Osteocyte (in vitro differentiated cells): Measurements from ENCODE around the gene EEF1A2. TPM values are rescaled to one million over a fixed set of nuclear protein-coding genes. Genes with fewer than 3 reads are reported as not detected.

Experiments
- DNase-seq: peaks from one replicate; pipeline ENCODE4 v3.0.0; 2021; ENCODE audit warnings: mixed read lengths; ENCODE audit not compliant: unreplicated experiment; ENCODE audit errors: extremely low spot score
- H3K27ac Mint-ChIP-seq: one replicate; pipeline ENCODE4 v1.8.0; 2021; ENCODE audit warnings: mild to moderate bottlenecking, mixed read lengths; ENCODE audit not compliant: unreplicated experiment
- H3K27me3 Mint-ChIP-seq: one replicate; pipeline ENCODE4 v1.8.0; 2021; ENCODE audit warnings: mixed read lengths; ENCODE audit not compliant: unreplicated experiment
- H3K36me3 Mint-ChIP-seq: one replicate; pipeline ENCODE4 v1.8.0; 2021; ENCODE audit warnings: mixed read lengths; ENCODE audit not compliant: unreplicated experiment
- H3K4me1 Mint-ChIP-seq: one replicate; pipeline ENCODE4 v1.8.0; 2021; ENCODE audit warnings: mixed read lengths; ENCODE audit not compliant: unreplicated experiment
- H3K4me3 Mint-ChIP-seq: one replicate; pipeline ENCODE4 v1.8.0; 2021; ENCODE audit warnings: mild to moderate bottlenecking, moderate library complexity, mixed read lengths; ENCODE audit not compliant: unreplicated experiment
- H3K9me3 Mint-ChIP-seq: one replicate; pipeline ENCODE4 v1.8.0; 2021; ENCODE audit warnings: mixed read lengths; ENCODE audit not compliant: unreplicated experiment
- CTCF ChIP-seq: fragments of 200-600 bp; sonication (generic); IDR thresholded peaks from 2 replicates; pipeline ENCODE4 v1.5.0; 2021; ENCODE audit warnings: antibody characterized with exemption, mild to moderate bottlenecking, moderate library complexity
- total RNA-seq: library from RNA; stranded (reverse); gene quantifications from 2 replicates; pipeline ENCODE4 v1.2.1, GENCODE V29; 2021

The EEF1A2 gene
- total RNA-seq, 1 donor from 2014 or later = 0.56 TPM

- H3K9me3 Mint-ChIP-seq = no peaks in the 10 kb centered on the region
- H3K27ac Mint-ChIP-seq = no peak overlapping the region
- no peak for DNase-seq
- no peak overlapping the region for H3K4me3 Mint-ChIP-seq
- H3K36me3 Mint-ChIP-seq = no peaks in the 10 kb centered on the region
- peaks cover 5% of the 10 kb centered on the region for H3K27me3 Mint-ChIP-seq
- TF ChIP-seq CTCF = no peak
- peaks cover 4% of the 10 kb centered on the region for H3K4me1 Mint-ChIP-seq
Measured at GRCh38 chr20:63452341-63452740, 46.5 kb downstream of the EEF1A2 start.

- Mint-ChIP-seq H3K9me3 (no peaks in the 10 kb centered on the region), H3K36me3 (no peaks in the 10 kb centered on the region), H3K27me3 (peaks cover 5% of the 10 kb centered on the region), H3K4me3 (no peak overlapping the region), H3K4me1 (peaks cover 4% of the 10 kb centered on the region), H3K27ac (no peak overlapping the region)
- no peak for TF ChIP-seq CTCF
- no peak for DNase-seq
Measured at GRCh38 chr20:63451821-63452220, 47.1 kb downstream of the EEF1A2 start.

GRCh38 chr20:63449796-63450730 lies 48.8 kb downstream of the EEF1A2 start:
- Mint-ChIP-seq H3K27me3 (peaks cover 5% of the 10 kb centered on the region), H3K9me3 (no peaks in the 10 kb centered on the region), H3K4me3 (no peak overlapping the region), H3K27ac (no peak overlapping the region), H3K4me1 (peaks cover 4% of the 10 kb centered on the region), H3K36me3 (no peaks in the 10 kb centered on the region)
- DNase-seq = no peak
- TF ChIP-seq CTCF = no peak

GRCh38 chr20:63449025-63449424 lies 49.9 kb downstream of the EEF1A2 start:
- Mint-ChIP-seq H3K4me1 (peaks cover under 1% of the 10 kb centered on the region), H3K4me3 (no peak overlapping the region), H3K36me3 (no peaks in the 10 kb centered on the region), H3K9me3 (no peaks in the 10 kb centered on the region), H3K27me3 (peaks cover under 1% of the 10 kb centered on the region), H3K27ac (no peak overlapping the region)
- no peak for DNase-seq
- TF ChIP-seq CTCF = no peak

GRCh38 chr20:63448031-63448430 lies 50.9 kb downstream of the EEF1A2 start:
- H3K27me3 Mint-ChIP-seq = no peaks in the 10 kb centered on the region
- no peaks in the 10 kb centered on the region for H3K36me3 Mint-ChIP-seq
- no peak for DNase-seq
- no peak overlapping the region for H3K4me3 Mint-ChIP-seq
- no peak overlapping the region for H3K27ac Mint-ChIP-seq
- TF ChIP-seq CTCF = no peak
- no peaks in the 10 kb centered on the region for H3K9me3 Mint-ChIP-seq
- H3K4me1 Mint-ChIP-seq = no peaks in the 10 kb centered on the region
